ENCODE data around the gene ZIC4. TPM values are rescaled to one million over a fixed set of nuclear protein-coding genes. Genes with fewer than 3 reads are reported as not detected.

Gene ZIC4
- total and polyA plus RNA-seq, 10 donors: not detected

DNA sequence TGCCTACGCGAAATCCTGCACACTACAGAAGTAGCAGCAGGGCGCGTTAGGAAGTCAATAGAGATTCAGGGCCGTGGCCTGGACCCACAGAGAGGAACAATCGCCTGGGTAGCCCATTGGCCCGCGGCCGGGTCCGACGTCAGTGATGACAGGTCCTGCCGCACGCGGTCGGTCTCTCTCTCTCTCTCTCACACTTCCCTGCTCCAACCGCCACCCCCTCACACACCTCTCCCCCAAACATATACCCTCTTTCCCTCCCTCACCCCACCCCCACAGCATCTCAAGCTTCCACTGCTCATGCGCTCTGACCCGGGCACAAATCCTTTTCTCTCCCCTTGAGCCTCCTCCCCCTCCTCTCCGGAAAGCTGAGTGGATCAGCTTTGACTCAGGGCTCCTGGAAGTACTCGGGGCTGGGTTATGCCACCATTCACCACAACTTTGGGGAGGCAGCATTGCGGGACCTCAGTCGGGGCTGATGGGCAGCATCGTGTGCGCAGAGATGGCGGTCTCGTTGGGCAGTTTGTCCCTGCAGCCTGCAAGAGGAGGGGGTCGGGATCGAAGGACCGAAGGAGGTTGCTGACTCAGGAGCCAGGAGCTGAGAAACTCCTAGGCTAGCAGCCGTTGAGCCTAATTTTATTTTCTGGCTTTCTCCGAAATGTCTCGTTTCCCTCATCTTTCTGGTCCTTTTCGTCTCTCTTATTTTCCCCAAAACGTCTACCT is 9.0 kb downstream of the ZIC4 start:
- peaks cover 0 to 28% (median 13%) of the 10 kb centered on the region in 6 donors for H3K4me1 ChIP-seq
- DNase-seq: no peak
- no peak overlapping the region for H3K27ac ChIP-seq
- H3K27me3 ChIP-seq (replicated peaks in 1 of 7): peaks cover 7 to 100% (median 92%) of the 10 kb centered on the region in 7 donors
- 5 to 10% (median 9%) methylated on average over 34 of the region's 34 CpGs for WGBS, 5 donors
- no peak overlapping the region for H3K4me3 ChIP-seq
- H3K9me3 ChIP-seq: peaks cover 0 to 41% (median 0%) of the 10 kb centered on the region in 8 donors
- H3K36me3 ChIP-seq: no peaks in the 10 kb centered on the region
- intact Hi-C loops (cut with DNase I; ENCODE audit: low total_unique reads): no loop called here
- TF ChIP-seq POLR2AphosphoS5 (IDR thresholded peaks at IDR 0.05): no peak
- TF ChIP-seq, protein P1, sequence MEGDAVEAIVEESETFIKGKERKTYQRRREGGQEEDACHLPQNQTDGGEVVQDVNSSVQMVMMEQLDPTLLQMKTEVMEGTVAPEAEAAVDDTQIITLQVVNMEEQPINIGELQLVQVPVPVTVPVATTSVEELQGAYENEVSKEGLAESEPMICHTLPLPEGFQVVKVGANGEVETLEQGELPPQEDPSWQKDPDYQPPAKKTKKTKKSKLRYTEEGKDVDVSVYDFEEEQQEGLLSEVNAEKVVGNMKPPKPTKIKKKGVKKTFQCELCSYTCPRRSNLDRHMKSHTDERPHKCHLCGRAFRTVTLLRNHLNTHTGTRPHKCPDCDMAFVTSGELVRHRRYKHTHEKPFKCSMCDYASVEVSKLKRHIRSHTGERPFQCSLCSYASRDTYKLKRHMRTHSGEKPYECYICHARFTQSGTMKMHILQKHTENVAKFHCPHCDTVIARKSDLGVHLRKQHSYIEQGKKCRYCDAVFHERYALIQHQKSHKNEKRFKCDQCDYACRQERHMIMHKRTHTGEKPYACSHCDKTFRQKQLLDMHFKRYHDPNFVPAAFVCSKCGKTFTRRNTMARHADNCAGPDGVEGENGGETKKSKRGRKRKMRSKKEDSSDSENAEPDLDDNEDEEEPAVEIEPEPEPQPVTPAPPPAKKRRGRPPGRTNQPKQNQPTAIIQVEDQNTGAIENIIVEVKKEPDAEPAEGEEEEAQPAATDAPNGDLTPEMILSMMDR (IDR thresholded peaks at IDR 0.05 in 8 of 11, conservative IDR thresholded peaks at IDR 0.05 in 3 of 11): no peak

DNA sequence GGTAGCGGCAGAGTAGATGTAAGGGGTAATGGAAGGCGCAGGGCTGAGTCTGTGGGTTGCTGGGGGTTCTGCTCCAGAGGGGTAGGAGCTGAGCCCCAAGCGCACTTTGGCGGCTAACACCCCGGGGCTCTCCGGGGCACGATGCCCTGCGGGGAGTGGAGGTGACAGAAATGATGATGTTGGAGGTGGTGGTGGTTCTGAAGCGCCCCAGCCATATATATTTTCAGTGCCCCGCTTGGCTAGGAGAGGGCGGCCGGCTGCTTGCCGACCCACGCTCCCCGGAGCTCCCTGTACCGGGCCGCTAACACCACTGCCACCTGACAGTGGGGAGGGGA is 9.7 kb downstream of the ZIC4 start:
- Histone ChIP-seq H3K27me3 (replicated peaks in 1 of 7) (peaks cover 10 to 100% (median 94%) of the 10 kb centered on the region in 7 donors), H3K27ac (no peak overlapping the region), H3K9me3 (peaks cover 0 to 47% (median 0%) of the 10 kb centered on the region in 8 donors), H3K36me3 (no peaks in the 10 kb centered on the region), H3K4me3 (no peak overlapping the region), H3K4me1 (peaks cover 0 to 35% (median 16%) of the 10 kb centered on the region in 6 donors)
- TF ChIP-seq, protein P1 (IDR thresholded peaks at IDR 0.05 in 8 of 11, conservative IDR thresholded peaks at IDR 0.05 in 3 of 11): no peak
- no peak for DNase-seq
- 7 to 12% (median 11%) methylated on average over 17 of the region's 17 CpGs for whole genome bisulfite sequencing, 5 donors
- intact Hi-C loops (cut with DNase I; ENCODE audit: low total_unique reads): no loop called here

- peak; percentile 65 for DNase-seq
- intact Hi-C loops (cut with DNase I; ENCODE audit: low total_unique reads): no loop called here
- Histone ChIP-seq H3K27ac (no peak overlapping the region), H3K4me3 (no peak overlapping the region), H3K4me1 (peaks cover 0 to 36% (median 16%) of the 10 kb centered on the region in 6 donors), H3K9me3 (peaks cover 0 to 53% (median 0%) of the 10 kb centered on the region in 8 donors), H3K27me3 (replicated peaks in 1 of 7) (peaks cover 10 to 100% (median 96%) of the 10 kb centered on the region in 7 donors), H3K36me3 (no peaks in the 10 kb centered on the region)
- WGBS, 5 donors: 0 to 15% (median 9%) methylated on average over 8 to 65 of the region's 65 CpGs
- TF ChIP-seq POLR2AphosphoS5 (IDR thresholded peaks at IDR 0.05) (no peak), POLR2A (IDR thresholded peaks at IDR 0.05) (no peak)
- TF ChIP-seq, protein P1 (IDR thresholded peaks at IDR 0.05 in 8 of 11, conservative IDR thresholded peaks at IDR 0.05 in 3 of 11): no peak
These were observed 10.2 kb downstream of the ZIC4 start for GRCh38 chr3:147395899-147396711.

DNA sequence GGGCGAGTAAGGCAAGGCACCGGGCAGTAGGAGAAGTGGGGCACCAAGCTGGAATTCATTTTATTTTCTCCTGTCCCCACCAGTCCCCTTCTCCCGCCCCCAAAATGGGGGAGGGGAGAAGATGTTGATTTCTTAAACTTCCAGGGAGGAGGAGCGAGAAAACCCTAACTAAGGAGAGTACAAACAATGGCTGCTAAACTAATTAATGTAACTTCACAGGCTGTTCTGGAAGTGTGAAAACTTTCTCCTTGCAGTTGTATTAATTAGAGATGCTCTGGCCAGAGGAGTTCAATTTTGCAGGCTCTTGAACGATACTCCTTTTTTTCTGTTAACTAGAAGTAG is 11.5 kb downstream of the ZIC4 start:
- 11 to 18% (median 16%) methylated on average over 5 of the region's 5 CpGs for WGBS, 5 donors

More for the DNA sequence above, 11.5 kb downstream of the ZIC4 start:
- no peaks in the 10 kb centered on the region for H3K36me3 ChIP-seq
- peaks cover 15 to 100% (median 96%) of the 10 kb centered on the region in 7 donors for H3K27me3 ChIP-seq (replicated peaks in 1 of 7)
- DNase-seq: no peak
- TF ChIP-seq POLR2AphosphoS5 (IDR thresholded peaks at IDR 0.05) (no peak), POLR2A (IDR thresholded peaks at IDR 0.05) (no peak)
- H3K4me3 ChIP-seq: no peak overlapping the region
- intact Hi-C loops (cut with DNase I; ENCODE audit: low total_unique reads): no loop called here
- peaks cover 0 to 64% (median 0%) of the 10 kb centered on the region in 8 donors for H3K9me3 ChIP-seq
- peaks cover 0 to 36% (median 16%) of the 10 kb centered on the region in 6 donors for H3K4me1 ChIP-seq
- no peak overlapping the region for H3K27ac ChIP-seq
